ENCODE results near the gene LCN9.

GRCh38 chr9:135677641-135678168 is 14.6 kb downstream of the LCN9 start:
- no peak for TF ChIP-seq GATA3 (IDR thresholded peaks at IDR 0.05; ENCODE audit: low read depth, low read length)
- no peak for TF ChIP-seq GATA2 (IDR thresholded peaks at IDR 0.05; ENCODE audit: low read depth, low read length)
